Type B pancreatic cell (in vitro differentiated cells): Measurements from ENCODE around the gene AQP12A. TPM values are rescaled to one million over a fixed set of nuclear protein-coding genes. Genes with fewer than 3 reads are reported as not detected.

Experiments
- DNase-seq: peaks from one replicate; pipeline ENCODE4 v3.0.0; 2021; ENCODE audit warnings: mixed read lengths; ENCODE audit not compliant: unreplicated experiment; ENCODE audit errors: extremely low spot score
- H3K27ac Mint-ChIP-seq: 2 replicates; pipeline ENCODE4 v1.8.0; 2021; ENCODE audit warnings: mild to moderate bottlenecking, mixed read lengths
- H3K27me3 Mint-ChIP-seq: 2 replicates; pipeline ENCODE4 v1.8.0; 2021; ENCODE audit warnings: mixed read lengths
- H3K36me3 Mint-ChIP-seq: 2 replicates; pipeline ENCODE4 v1.8.0; 2021; ENCODE audit warnings: mixed read lengths
- H3K4me1 Mint-ChIP-seq: one replicate; pipeline ENCODE4 v1.8.0; 2021; ENCODE audit warnings: mixed read lengths; ENCODE audit not compliant: unreplicated experiment
- H3K4me3 Mint-ChIP-seq: 2 replicates; pipeline ENCODE4 v1.8.0; 2021; ENCODE audit warnings: mild to moderate bottlenecking, mixed read lengths
- H3K9me3 Mint-ChIP-seq: 2 replicates; pipeline ENCODE4 v1.8.0; 2021; ENCODE audit warnings: mixed read lengths
- CTCF ChIP-seq: fragments of 200-600 bp; sonication (generic); conservative IDR thresholded peaks from 2 replicates; pipeline ENCODE4 v1.5.0; 2021; ENCODE audit warnings: antibody characterized with exemption, mild to moderate bottlenecking
- total RNA-seq: library from RNA; stranded (reverse); gene quantifications from 2 replicates; pipeline ENCODE4 v1.2.1, GENCODE V29; 2021; ENCODE audit warnings: low replicate concordance

The AQP12A gene
- total RNA-seq, 1 donor from 2014 or later = 0.97 TPM

DNA sequence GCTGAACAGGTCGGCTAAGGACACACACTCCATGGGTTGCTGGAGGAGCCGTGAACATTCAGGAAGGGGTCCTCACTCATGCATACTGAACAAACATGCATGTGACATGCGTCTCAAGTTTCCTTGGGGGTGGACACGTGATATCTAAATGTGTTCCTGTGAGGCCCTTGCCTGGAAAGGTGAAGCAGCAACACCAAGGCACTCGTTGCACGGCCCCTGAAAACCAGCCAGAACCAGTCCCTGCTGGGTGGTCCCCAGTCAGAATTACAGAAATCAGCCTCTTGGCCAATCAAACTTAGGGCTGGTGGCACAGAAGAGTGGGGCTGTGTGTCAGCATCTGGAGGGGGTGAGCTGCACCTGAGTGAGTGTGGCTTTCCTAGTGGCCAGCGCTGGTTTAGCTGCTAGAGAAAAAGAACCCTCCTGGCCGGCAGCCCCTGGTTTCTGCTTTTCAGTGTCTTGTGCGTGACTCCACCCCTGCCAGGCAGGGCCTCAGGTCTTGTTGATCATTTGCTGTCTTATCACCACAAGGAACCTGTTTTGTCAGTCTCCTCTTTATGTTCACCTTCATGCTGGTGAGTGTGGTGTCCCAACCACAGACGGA lies 5.8 kb upstream of the AQP12A start:
- Mint-ChIP-seq H3K36me3 (no peaks in the 10 kb centered on the region), H3K4me1 (peaks cover 10% of the 10 kb centered on the region), H3K27me3 (no peaks in the 10 kb centered on the region), H3K4me3 (peak overlapping the region; percentile 63), H3K27ac (peak overlapping the region; percentile 84), H3K9me3 (no peaks in the 10 kb centered on the region)
- TF ChIP-seq CTCF = no peak
- DNase-seq = peak; percentile 68

DNA sequence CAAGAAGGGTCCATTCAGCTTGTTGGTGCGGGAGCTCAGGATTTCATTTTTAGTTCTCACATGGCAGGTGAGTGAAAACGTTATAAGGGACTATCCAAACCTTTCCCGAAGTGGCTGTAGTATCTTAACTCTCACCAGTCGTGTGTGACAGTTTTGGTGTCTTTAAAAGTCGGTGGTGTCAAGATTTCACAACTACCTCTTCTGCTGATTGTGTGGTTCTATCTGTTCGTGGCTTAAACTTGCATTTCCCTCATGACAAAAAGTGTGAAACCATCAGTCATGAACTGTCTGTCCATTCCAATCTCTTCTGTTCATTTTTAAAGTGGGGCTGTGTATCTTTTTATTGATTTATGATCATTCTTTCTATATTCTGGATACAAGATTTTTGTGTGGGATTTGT lies 5.2 kb upstream of the AQP12A start:
- H3K27ac Mint-ChIP-seq = peak overlapping the region; percentile 84
- peak overlapping the region; percentile 63 for H3K4me3 Mint-ChIP-seq
- H3K9me3 Mint-ChIP-seq = no peaks in the 10 kb centered on the region
- H3K36me3 Mint-ChIP-seq = no peaks in the 10 kb centered on the region
- TF ChIP-seq CTCF = no peak
- peaks cover 10% of the 10 kb centered on the region for H3K4me1 Mint-ChIP-seq
- no peak for DNase-seq
- H3K27me3 Mint-ChIP-seq = no peaks in the 10 kb centered on the region

GRCh38 chr2:240687045-240687740 lies 4.5 kb upstream of the AQP12A start:
- no peak for TF ChIP-seq CTCF
- peak overlapping the region; percentile 63 for H3K4me3 Mint-ChIP-seq
- H3K27ac Mint-ChIP-seq = peak overlapping the region; percentile 84
- peak; percentile 53 for DNase-seq
- peaks cover 10% of the 10 kb centered on the region for H3K4me1 Mint-ChIP-seq
- H3K27me3 Mint-ChIP-seq = no peaks in the 10 kb centered on the region
- no peaks in the 10 kb centered on the region for H3K36me3 Mint-ChIP-seq
- no peaks in the 10 kb centered on the region for H3K9me3 Mint-ChIP-seq

DNA sequence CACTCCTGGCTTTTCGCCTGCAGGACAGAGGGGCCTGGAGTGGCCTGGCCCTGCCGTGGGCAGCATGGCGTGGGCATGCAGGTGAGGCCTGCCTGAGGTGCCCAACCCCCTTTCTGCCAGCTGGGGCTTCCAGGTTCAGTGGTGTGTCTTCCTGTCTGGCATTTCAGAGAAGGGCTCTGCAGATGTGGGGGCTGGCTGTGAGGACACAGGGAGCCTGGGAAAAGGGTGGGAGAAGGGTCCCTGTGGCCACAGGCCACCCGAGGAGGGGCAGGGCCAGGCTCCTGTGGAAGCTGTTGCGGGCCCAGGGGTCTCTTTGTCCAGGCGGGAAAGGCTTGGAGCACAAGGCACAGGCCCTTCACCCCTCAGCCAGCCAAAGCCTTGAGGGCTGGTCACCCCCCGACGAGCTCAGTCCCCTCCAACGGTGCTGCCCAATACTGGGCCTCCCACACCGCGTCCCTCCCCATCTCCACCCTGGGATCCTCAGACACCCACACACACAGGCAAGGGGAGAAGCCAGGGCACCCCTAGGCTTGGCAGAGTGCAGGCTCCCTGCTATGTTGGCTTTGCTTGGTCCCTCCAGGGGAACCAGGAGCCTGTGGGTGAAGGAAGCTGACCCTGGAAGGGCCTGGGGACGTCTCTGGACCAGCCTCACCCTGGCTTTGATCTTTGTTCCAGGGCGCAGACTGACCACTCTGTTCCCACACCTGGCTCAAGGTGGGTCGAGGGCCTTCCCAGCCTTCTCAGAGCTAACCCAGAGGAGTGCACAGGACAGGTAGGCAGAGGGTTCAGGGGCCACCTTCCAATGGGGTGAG lies 3.7 kb upstream of the AQP12A start:
- peak; percentile 64 for DNase-seq
- Mint-ChIP-seq H3K4me3 (no peak overlapping the region), H3K4me1 (peaks cover 10% of the 10 kb centered on the region), H3K27ac (no peak overlapping the region), H3K36me3 (no peaks in the 10 kb centered on the region), H3K27me3 (no peaks in the 10 kb centered on the region), H3K9me3 (no peaks in the 10 kb centered on the region)
- TF ChIP-seq CTCF = no peak

- no peaks in the 10 kb centered on the region for H3K9me3 Mint-ChIP-seq
- H3K27me3 Mint-ChIP-seq = no peaks in the 10 kb centered on the region
- TF ChIP-seq CTCF = no peak
- no peaks in the 10 kb centered on the region for H3K36me3 Mint-ChIP-seq
- H3K4me1 Mint-ChIP-seq = peaks cover 10% of the 10 kb centered on the region
- no peak overlapping the region for H3K27ac Mint-ChIP-seq
- no peak overlapping the region for H3K4me3 Mint-ChIP-seq
- DNase-seq = no peak
Observed at GRCh38 chr2:240688553-240688919, 3.1 kb upstream of the AQP12A start.
